Posterior cingulate gyrus (tissue), 11 donors: Measurements from ENCODE around the gene OR4N2.
"Not testable (repeated sequence)": the region's sequence is repeated elsewhere in the genome, so short reads cannot be mapped to it uniquely, and the experiment has no call there.

Experiments
- DNase-seq, 10 donors: peaks; one replicate each; pipeline versions ENCODE4 v3.0.0 to v3.0.0-alpha.2; 2020 to 2021; ENCODE audit warnings: mixed read lengths in 3 of 10
- intact Hi-C: fragments of 100-400 bp; cut with DNase I; formaldehyde crosslinking; loops from one replicate; pipeline ENCODE4 v1.15.1; 2023

The OR4N2 gene, protein sequence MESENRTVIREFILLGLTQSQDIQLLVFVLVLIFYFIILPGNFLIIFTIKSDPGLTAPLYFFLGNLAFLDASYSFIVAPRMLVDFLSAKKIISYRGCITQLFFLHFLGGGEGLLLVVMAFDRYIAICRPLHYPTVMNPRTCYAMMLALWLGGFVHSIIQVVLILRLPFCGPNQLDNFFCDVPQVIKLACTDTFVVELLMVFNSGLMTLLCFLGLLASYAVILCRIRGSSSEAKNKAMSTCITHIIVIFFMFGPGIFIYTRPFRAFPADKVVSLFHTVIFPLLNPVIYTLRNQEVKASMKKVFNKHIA

DNA sequence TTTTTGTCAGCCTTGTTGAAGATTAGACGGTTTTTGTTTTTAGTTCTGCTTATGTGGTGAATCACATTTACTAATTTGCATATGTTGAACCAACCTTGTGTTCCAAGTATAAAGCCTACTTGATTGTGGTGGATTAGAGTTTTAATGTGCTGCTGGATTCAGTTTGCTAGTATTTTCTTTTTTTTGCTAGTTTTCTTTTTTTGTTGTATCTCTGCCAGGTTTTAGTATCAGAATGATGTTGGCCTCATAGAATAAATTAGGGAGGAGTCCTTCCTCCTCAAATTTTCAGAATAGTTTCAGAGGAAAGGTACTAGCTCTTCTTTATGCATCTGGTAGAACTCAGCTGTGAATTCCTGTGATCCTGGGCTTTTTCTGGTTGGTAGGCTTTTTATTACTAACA, at the start of gene OR4N2:
TSS of gene OR4N2 (plus strand) at position 301 of the 400 bp plus-strand sequence. CDS start 23,679 bp downstream, outside the sequence.
- intact Hi-C loops, DNase-seq: not testable (repeated sequence)

DNA sequence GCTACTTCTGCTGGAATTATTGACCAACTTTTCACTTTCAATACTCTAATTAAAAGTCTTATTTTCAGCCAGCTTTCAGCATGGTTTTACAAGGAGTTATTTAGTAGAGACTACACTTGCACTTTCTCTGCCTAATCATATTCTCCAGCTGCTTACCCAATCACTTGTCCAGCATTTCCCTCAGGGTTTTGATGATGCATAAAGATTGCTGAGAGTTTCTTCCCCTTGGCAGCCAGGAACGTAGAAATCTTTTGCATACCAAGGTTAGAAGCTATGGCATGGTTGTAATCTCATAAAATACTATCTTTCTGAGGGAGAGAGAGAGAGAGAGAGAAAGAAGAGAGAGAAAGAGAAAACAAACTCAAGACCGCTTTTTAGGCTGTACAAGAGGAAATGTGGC, 49.4 kb upstream of the OR4N2 start:
- no peak for DNase-seq
- intact Hi-C loops, result no loop called here

DNA sequence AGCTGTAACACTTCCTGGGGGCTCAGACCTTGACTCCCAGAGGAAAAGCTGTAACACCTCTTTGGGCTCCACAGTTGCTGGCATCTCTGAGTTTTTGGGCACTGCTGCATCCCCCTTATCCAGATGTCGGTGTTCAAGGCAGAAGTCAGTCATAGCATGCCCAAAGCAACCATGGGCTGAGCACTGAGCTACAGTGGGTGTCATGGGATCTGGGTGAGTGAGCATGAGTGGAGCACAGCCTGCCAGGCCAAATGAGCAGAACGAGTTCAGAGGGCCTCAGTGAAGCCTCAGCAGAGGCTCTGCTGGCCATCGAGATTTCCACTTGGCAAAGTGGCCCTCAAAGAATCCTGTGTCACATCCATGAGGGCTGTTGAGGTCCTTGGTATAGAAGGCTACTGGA, 32.1 kb upstream of the OR4N2 start:
- DNase-seq, result peak in 1 of 10 donors; percentile 77
- intact Hi-C loops, result not testable (repeated sequence)

DNA sequence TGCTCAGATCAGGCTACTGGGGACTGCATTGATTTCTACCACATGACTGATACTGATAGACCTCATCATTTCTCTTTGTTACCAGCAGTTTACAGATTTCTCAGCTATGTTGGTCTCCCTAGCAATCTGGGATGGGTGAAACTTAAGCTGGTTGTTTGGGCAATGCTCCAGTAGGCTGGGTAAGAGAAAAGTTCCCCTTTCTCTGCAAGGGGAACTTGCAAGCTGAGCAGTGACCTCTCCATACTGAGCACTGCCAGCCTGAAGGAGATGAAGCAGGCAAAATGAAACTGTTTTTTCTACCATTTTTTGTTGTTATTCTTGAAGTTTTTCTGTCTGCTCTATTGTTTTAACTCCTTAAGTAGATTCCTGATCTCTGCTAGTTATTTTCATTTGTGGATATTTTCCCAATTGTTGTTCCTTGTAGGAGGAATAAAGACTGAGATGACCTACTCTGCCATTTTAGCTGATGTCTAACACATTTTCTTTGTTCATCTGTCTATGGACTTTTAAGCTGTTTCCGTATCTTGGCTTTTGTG, 31.6 kb upstream of the OR4N2 start:
- DNase-seq, result no peak
- intact Hi-C loops, result no loop called here

DNA sequence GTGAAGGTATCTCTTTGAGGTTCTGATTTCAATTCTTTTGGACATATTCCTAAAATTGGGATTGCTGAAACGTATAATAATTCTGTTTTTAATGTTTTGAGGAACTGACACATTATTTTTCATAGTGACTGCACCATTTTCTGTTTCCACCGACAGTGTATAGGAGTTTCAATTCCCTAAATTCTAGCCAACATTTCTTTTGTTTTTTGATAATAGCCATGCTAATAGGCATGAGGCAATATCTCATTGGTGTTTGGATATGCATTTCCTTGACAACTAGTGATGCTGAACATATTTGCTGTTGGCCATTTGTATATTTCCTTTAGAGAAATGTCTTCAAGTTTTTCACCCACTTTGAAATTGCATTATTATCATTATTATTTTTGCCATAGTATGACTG, 31.1 kb upstream of the OR4N2 start:
- intact Hi-C loops, result not testable (repeated sequence)

DNA sequence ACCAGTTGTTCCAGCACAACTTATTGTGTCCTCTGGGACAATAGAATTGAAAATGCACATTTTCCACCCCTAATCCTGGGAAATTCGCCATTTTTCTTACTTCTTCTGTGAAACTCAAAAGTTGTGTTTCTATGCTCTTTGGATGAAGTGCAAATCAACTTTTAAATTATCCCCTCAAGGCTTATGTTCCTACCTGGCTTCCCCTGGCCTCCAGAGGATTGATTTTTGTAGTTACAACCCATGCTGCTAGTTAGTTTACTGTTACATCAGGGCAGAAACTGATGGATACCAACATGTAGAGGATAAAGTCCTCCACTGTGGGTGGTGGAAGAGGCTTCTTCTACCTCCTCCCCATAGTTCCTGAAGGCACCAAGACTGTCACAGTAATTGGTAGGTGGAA, 30.4 kb upstream of the OR4N2 start, which contains the start of gene OR4M1:
TSS of gene OR4M1 (plus strand) at position 301 of the 400 bp plus-strand sequence. CDS start 6,819 bp downstream, outside the sequence.
- DNase-seq, intact Hi-C loops: not testable (repeated sequence)

More for the DNA sequence above, 31.1 kb upstream of the OR4N2 start:
- DNase-seq, result not testable (repeated sequence)

DNA sequence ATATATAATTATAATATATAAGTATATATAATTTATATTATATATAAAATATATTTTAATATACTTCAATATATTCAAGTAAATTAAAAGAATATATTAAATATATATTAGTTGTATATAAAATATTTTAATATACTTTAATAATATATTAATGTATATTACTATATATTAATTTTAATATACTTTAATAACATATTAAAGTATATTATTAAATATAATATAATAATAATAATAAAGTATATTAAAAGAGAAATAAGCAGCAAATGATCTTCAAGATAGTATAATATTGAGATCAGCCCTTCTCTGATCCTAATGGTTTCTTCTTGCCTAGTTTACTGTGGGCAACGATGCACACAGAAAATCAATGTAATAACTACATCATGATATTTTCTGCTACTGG, 28.0 kb upstream of the OR4N2 start:
- no peak for DNase-seq
- intact Hi-C loops, result no loop called here

DNA sequence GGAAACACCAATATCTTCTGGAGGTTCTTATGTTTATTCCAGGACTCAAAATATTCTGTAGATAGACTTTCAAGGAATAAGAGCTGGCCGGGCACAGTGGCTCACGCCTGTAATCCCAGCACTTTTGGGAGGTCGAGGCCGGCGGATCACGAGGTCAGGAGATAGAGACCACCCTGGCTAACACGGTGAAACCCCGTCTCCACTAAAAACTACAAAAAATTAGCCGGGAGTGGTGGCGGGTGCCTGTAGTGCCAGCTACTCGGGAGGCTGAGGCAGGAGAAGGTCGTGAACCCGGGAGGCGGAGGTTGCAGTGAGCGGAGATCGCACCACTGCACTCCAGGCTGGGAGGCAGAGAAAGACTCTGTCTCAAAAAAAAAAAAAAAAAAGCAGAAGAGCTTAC, 17.7 kb upstream of the OR4N2 start:
- intact Hi-C loops, result not testable (repeated sequence)
- peak in 3 of 10 donors; percentile 66 to 84 (median 82) for DNase-seq

DNA sequence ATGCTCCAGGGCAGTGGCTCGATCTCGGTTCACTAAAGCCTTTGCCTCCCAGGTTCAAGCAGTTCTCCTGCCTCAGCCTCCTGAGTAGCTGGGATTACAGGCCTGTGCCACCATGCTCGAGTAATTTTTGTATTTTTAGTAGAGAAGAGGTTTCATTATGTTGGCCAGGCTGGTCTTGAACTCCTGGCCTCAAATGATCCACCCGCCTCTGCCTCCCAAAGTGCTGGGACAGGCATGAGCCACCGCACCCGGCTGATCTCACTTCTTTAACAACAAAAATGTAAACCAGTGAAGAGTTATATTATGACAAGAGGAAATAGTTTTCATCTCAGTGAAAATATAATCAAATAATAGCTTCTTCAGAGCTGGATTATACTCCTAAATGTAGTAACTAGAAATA, 16.3 kb upstream of the OR4N2 start:
- intact Hi-C loops, result not testable (repeated sequence)
- peak in 1 of 10 donors; percentile 66 for DNase-seq

DNA sequence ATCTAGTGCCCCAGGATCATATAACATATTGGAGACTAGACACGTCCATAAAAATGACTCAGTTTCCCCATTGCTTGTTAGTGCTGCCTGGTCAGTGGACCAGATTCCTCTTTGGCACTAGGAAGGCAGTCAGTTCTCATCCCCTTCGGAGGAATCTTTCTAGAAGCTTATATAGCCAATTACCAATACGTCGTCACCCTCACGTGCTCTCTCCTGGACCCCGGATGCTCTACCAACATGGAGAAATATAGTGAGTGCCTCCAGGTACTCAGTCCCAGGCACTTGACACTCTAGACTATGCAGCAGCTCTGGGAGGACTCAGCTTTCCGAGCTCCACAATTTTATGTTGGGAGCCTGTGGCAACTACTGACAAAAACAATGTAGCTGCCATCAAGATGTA, 15.4 kb upstream of the OR4N2 start:
- intact Hi-C loops, result not testable (repeated sequence)
- peak in 1 of 10 donors; percentile 69 for DNase-seq

DNA sequence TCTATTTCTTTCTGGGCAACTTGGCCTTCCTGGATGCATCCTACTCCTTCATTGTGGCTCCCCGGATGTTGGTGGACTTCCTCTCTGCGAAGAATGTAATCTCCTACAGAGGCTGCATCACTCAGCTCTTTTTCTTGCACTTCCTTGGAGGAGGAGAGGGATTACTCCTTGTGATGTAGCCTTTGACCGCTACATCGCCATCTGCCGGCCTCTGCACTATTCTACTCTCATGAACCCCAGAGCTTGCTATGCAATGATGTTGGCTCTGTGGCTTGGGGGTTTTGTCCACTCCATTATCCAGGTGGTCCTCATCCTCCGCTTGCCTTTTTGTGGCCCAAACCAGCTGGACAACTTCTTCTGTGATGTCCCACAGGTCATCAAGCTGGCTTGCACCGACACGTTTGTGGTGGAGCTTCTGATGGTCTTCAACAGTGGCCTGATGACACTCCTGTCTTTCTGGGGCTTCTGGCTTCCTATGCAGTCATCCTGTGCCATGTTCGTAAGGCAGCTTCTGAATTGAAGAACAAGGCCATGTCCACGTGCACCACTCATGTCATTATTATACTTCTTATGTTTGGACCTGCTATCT, 7.0 kb upstream of the OR4N2 start:
- DNase-seq, result peak in 1 of 10 donors; percentile 67
- intact Hi-C loops, result not testable (repeated sequence)

DNA sequence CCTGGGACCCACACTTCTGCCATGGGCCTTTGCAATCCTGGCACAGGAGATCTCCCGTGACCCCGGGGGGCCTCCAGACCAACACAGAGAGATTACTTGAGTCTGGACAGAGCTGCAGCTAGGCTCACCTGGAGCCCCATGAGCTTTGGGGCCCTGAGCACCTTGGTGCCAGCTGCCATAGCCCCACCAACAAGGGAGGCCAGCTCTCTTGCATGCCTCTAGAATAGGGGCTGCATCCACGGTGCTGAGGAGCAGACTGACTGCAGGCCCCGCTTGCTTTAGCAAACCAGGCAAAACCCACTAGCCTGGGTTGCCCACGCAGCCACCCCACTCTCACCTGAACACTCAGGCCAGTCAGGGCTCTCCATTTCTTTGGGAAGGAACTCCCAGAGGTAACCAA, 3.7 kb upstream of the OR4N2 start:
- peak in 4 of 10 donors; percentile 10 to 89 (median 77) for DNase-seq
- intact Hi-C loops, result no loop called here

DNA sequence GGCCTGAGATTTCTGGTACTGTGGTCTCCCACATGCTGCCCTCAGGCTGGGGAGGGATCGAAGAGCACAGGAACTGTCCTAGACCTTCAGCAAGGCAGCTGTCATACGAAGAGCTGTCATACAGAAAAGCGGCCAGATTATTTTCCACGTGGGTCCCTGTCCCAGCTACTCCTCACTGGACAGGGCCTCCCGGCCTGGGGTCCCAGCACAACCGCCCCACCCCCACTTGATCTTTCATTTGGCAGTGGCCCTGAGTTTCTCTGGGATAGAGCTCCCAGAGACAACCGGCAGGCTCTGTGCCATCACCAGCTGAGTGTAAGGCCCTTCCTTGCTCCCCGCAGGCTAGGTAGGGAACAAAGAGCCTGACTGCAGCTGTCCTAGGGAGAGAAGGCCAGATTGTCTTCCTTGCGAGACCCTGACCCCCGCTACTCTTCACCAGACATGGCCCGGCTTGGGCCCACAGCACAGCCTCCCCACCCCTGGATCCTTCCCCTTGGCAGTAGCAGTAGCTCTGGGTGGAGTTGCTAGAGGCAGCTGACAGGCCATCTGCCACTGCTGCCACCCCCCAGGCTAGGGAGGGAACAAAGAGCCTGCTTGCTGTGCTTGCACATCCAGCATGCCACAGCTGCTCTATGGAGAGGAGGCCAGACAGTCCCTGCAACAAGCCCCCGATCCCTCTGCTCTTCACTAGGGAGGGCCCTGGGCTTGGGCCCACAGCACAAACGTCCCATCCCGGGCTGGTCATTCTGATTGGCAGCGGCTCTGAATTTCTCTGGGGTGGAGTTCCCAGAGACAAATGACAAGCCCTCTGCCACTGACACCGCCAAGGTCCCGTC, 3.1 kb upstream of the OR4N2 start:
- intact Hi-C loops, result no loop called here
- peak; percentile 31 to 99 (median 80) for DNase-seq

DNA sequence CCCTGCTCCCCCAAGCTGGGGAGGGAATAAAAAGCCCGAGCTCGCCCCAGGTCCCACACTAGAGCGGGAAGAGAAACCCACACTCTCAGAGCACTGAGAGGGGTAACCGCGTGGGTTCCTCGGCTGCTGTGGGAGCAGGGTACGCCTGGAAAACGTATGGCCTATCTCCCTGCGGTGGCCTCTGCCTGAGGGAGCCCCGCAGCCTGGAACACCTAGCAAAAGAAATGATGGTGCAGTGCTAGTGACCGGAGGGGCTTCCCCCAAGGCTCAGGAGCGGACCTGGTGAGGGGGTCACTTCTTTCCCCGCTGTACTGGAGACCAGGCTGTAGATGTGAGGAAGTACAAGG, 2.5 kb upstream of the OR4N2 start:
- intact Hi-C loops, result no loop called here
- no peak for DNase-seq

DNA sequence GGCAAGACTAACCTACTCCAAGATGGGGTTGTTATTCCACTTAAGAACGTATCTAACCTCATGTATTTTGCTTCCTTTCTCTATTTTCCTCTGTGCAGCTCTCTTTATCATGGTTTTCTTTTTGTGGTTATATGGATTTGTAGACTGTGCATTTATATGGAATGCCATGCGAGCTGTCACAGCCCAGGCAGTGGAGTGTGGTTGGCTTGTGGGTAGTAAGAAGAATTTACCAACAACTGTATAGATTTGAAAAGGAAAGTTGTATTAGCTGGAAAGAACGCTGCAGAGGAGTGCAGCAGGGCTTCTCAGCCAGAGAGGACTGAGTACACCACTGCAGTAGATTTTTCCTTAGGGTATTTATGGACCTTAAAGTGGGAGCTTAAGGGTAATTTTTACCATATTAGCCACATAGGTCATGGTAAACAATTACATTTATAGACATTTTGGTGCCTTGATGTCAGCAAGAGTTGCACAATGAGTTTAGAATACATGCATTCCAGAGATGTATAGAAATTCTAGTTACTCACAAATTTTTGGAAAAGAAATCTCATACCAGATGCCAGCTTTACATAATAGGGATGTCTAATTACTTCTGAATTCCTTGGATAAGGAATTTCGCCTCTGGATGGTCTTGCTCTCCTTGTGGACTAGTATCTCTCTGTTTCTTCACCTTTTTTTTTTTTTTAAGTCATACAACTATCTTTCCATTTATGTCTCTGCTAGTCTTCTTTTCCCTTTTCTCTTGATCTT, 9.8 kb downstream of the OR4N2 start:
- intact Hi-C loops, result not testable (repeated sequence)
- peak in 2 of 10 donors; percentile 20 to 35 for DNase-seq

DNA sequence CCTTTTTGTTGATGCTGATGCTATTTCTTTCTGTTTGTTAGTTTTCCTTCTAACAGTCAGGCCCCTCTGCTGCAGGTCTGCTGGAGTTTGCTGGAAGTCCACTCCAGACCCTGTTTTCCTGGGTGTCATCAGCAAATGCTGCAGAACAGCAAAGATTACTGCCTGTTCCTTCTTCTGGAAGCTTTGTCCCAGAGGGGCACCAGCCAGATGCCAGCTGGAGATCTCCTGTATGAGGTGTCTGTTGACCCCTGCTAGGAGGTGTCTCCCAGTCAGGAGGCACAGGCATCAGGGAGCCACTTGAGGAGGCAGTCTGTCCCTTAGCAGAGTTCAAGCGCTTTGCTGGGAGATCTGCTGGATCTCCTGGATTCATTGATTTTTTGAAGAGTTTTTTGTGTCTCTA, 16.3 kb downstream of the OR4N2 start:
- DNase-seq, result peak in 1 of 10 donors; percentile 40
- intact Hi-C loops, result not testable (repeated sequence)

DNA sequence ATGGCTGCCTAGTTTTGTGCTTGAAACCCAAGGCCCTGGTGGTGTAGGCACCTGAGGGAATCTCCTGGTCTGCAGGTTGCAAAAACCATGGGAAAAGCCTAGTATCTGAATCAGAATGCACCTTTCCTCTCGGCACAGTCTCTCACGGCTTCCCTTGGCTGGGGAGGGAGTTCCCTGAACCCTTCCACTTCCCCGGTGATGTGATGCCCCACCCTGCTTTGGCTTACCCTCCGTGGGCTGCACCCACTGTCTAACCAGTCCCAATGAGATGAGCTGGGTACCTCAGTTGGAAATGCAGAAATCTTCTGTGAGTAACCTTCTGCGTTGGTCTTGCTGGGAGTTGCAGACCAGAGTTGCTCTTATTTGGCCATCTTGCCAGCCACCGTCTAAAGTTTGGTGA, 17.4 kb downstream of the OR4N2 start:
- DNase-seq, result peak in 2 of 10 donors; percentile 12 to 82
- intact Hi-C loops, result not testable (repeated sequence)

DNA sequence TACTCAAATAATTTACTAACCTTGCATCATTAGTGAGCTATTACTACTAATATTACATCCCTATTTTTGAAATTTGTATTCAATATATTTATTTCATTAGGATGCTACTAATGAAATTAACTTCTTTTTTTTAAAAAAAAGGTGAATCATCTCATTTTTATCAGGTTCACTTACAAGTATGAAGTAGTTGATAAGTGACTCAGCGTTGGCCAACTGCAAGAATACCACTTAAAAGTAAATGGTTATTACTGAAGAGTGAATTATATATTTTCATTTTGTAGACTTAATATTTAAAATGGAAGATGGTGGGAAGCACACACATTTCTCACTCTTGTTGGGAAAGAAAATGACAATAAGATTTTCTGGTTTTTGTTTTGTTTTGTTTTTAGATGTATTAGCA, 19.6 kb downstream of the OR4N2 start:
- intact Hi-C loops, result no loop called here
- DNase-seq, result no peak

DNA sequence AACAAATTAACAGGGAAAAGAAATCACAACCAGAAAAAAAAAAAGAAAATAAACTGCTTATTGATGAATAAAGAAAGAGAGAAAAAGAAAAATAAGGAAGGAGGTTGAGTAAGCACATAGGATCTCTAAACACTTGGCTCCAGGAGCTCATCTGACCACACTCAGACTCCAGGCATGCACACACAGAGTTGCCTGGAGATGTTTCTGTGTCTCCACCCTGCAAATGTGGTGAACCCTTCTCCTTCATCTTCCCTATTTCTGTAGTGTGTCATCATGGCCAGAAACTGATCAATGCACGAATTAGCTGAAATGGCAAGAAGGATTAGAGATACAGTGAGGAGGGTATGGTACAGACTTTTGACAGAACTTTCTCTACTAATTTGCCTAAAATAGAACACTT, 20.2 kb downstream of the OR4N2 start:
- no peak for DNase-seq
- intact Hi-C loops, result no loop called here

DNA sequence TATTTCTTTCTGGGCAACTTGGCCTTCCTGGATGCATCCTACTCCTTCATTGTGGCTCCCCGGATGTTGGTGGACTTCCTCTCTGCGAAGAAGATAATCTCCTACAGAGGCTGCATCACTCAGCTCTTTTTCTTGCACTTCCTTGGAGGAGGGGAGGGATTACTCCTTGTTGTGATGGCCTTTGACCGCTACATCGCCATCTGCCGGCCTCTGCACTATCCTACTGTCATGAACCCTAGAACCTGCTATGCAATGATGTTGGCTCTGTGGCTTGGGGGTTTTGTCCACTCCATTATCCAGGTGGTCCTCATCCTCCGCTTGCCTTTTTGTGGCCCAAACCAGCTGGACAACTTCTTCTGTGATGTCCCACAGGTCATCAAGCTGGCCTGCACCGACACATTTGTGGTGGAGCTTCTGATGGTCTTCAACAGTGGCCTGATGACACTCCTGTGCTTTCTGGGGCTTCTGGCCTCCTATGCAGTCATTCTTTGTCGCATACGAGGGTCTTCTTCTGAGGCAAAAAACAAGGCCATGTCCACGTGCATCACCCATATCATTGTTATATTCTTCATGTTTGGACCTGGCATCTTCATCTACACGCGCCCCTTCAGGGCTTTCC, 24.2 kb downstream of the OR4N2 start:
- peak in 3 of 10 donors; percentile 18 to 77 (median 44) for DNase-seq
- intact Hi-C loops, result not testable (repeated sequence)
